Measurements from ENCODE around the gene GRID2IP. TPM values are rescaled to one million over a fixed set of nuclear protein-coding genes. Genes with fewer than 3 reads are reported as not detected.

The GRID2IP gene
- total RNA-seq, 1 experiment from 2014 or later = 3.0 TPM

- Mint-ChIP-seq H3K27ac (no peak overlapping the region), H3K36me3 (no peaks in the 10 kb centered on the region), H3K27me3 (ENCODE audit: low read depth) (peaks cover 5% of the 10 kb centered on the region), H3K4me3 (no peak overlapping the region), H3K4me1 (peaks cover 8% of the 10 kb centered on the region; the same call in 1 of the 2 replicates), H3K9me3 (no peaks in the 10 kb centered on the region)
- DNase-seq (ENCODE audit: low spot score) (no peak), ATAC-seq (no peak)
- TF ChIP-seq MAX (CRISPR knock-in tag; IDR thresholded peaks at IDR 0.05) = no peak
- CTCF ChIA-PET = no interaction called here
- POLR2A ChIA-PET = no interaction called here
These were observed 50.6 kb downstream of the GRID2IP start for GRCh38 chr7:6500691-6501090.

- peaks cover 4% of the 10 kb centered on the region; the same call in 1 of the 2 replicates for H3K4me1 Mint-ChIP-seq
- no peaks in the 10 kb centered on the region for H3K36me3 Mint-ChIP-seq
- peaks cover 5% of the 10 kb centered on the region for H3K27me3 Mint-ChIP-seq (ENCODE audit: low read depth)
- ChIA-PET CTCF (no interaction called here), POLR2A (no interaction called here)
- H3K27ac Mint-ChIP-seq = no peak overlapping the region
- no peaks in the 10 kb centered on the region for H3K9me3 Mint-ChIP-seq
- ATAC-seq (no peak; the same call in 1 of the 2 replicates), DNase-seq (ENCODE audit: low spot score) (no peak)
- no peak for TF ChIP-seq NFE2L1 (CRISPR knock-in tag; IDR thresholded peaks at IDR 0.05)
- TF ChIP-seq ZNF416 (CRISPR knock-in tag; IDR thresholded peaks at IDR 0.05) = no peak
- no peak for TF ChIP-seq TCF7 (CRISPR knock-in tag; IDR thresholded peaks at IDR 0.05; ENCODE audit: low read depth)
- no peak overlapping the region for H3K4me3 Mint-ChIP-seq
These were observed 53.3 kb downstream of the GRID2IP start for GRCh38 chr7:6497994-6498393.

- no peak for DNase-seq (ENCODE audit: low spot score)
- CTCF ChIA-PET = no interaction called here
- Mint-ChIP-seq H3K9me3 (no peaks in the 10 kb centered on the region), H3K36me3 (no peaks in the 10 kb centered on the region), H3K27me3 (ENCODE audit: low read depth) (peaks cover 1% of the 10 kb centered on the region), H3K27ac (no peak overlapping the region), H3K4me3 (no peak overlapping the region), H3K4me1 (peaks cover under 1% of the 10 kb centered on the region; the same call in 1 of the 2 replicates)
- ATAC-seq = no peak
- TF ChIP-seq HMGXB4 (CRISPR knock-in tag; IDR thresholded peaks at IDR 0.05) (no peak), ATF2 (CRISPR knock-in tag; IDR thresholded peaks at IDR 0.05; ENCODE audit: borderline replicate concordance, low read depth) (no peak), PRRX2 (CRISPR knock-in tag; IDR thresholded peaks at IDR 0.05) (no peak), FOXK1 (CRISPR knock-in tag; IDR thresholded peaks at IDR 0.05) (no peak), ZNF317 (CRISPR knock-in tag; IDR thresholded peaks at IDR 0.05; ENCODE audit: borderline replicate concordance, low read depth) (no peak), NFATC4 (CRISPR knock-in tag; IDR thresholded peaks at IDR 0.05) (no peak), TP53 (CRISPR knock-in tag; IDR thresholded peaks at IDR 0.05) (no peak), USF2 (CRISPR knock-in tag; IDR thresholded peaks at IDR 0.05) (no peak), ELF4 (CRISPR knock-in tag; IDR thresholded peaks at IDR 0.05; ENCODE audit: low read depth) (no peak), STAT6 (CRISPR knock-in tag; conservative IDR thresholded peaks at IDR 0.05; ENCODE audit: low read depth) (no peak), EMX1 (CRISPR knock-in tag; IDR thresholded peaks at IDR 0.05) (no peak), ATF1 (CRISPR knock-in tag; IDR thresholded peaks at IDR 0.05) (no peak), RORB (CRISPR knock-in tag; IDR thresholded peaks at IDR 0.05) (no peak), ZNF281 (CRISPR knock-in tag; IDR thresholded peaks at IDR 0.05) (no peak), NFYB (CRISPR knock-in tag; conservative IDR thresholded peaks at IDR 0.05; ENCODE audit: low read depth) (no peak), E2F4 (CRISPR knock-in tag; IDR thresholded peaks at IDR 0.05; ENCODE audit: borderline replicate concordance, low read depth) (no peak), ZNF416 (CRISPR knock-in tag; IDR thresholded peaks at IDR 0.05) (no peak)
- POLR2A ChIA-PET = interaction anchor here (0.5 kb wide), 1 partner anchor 12 kb away, joined by 6 read pairs; no protein-coding TSS in a partner anchor
These were observed 53.7 kb downstream of the GRID2IP start for GRCh38 chr7:6497637-6497905.

Measured in WTC11 (cell line).